ENCODE data around the gene UPF2.
"Not testable (repeated sequence)": the region's sequence is repeated elsewhere in the genome, so short reads cannot be mapped to it uniquely, and the experiment has no call there.

Gene UPF2, protein sequence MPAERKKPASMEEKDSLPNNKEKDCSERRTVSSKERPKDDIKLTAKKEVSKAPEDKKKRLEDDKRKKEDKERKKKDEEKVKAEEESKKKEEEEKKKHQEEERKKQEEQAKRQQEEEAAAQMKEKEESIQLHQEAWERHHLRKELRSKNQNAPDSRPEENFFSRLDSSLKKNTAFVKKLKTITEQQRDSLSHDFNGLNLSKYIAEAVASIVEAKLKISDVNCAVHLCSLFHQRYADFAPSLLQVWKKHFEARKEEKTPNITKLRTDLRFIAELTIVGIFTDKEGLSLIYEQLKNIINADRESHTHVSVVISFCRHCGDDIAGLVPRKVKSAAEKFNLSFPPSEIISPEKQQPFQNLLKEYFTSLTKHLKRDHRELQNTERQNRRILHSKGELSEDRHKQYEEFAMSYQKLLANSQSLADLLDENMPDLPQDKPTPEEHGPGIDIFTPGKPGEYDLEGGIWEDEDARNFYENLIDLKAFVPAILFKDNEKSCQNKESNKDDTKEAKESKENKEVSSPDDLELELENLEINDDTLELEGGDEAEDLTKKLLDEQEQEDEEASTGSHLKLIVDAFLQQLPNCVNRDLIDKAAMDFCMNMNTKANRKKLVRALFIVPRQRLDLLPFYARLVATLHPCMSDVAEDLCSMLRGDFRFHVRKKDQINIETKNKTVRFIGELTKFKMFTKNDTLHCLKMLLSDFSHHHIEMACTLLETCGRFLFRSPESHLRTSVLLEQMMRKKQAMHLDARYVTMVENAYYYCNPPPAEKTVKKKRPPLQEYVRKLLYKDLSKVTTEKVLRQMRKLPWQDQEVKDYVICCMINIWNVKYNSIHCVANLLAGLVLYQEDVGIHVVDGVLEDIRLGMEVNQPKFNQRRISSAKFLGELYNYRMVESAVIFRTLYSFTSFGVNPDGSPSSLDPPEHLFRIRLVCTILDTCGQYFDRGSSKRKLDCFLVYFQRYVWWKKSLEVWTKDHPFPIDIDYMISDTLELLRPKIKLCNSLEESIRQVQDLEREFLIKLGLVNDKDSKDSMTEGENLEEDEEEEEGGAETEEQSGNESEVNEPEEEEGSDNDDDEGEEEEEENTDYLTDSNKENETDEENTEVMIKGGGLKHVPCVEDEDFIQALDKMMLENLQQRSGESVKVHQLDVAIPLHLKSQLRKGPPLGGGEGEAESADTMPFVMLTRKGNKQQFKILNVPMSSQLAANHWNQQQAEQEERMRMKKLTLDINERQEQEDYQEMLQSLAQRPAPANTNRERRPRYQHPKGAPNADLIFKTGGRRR

DNA sequence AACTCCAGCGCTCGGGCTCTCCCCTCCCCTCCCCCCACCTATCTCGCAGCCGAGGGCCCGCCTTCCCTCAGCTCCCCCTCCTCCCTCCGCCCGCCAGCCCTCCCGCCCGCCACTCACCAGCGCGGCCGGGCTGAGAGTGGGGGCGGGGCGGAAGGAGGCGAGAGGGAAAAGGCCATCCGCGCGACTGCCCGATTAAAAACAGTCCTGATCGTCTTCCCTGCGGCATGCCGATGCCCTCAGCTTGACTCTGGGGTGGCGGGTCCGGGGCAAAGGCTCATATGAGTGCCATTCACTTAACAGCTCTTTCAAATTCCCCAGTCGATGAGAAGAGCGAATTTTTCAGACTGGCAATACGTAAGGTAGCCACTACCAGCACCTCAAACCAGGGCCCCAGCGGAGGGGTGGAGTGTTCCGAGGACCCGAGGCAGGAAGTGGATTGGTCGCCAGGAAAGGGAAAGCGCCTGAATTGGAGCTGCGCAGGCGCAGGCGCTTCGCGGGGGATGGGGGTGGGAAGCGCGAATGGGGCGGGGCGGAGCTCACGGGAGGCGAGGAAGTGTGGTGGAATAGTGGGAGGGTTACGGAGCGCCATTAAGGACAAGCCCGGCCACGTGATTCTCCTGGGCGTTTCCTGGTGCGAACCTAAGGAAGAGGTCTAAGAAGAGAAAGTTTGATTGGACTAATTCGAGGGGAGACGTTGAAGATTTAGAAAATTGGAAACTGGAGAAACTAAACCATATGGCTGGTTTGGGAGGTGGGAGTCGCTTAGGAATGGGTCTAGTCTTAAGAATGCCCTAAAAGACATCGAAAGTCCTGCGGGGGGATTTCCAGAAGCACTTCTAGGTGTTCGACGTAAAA is at the start of gene UPF2:
UPF2 (minus strand) TSS at position 13 of the 855 bp plus-strand sequence. CDS start 7,386 bp downstream, outside the sequence.
- H3K9me3 ChIP-seq (ENCODE audit: insufficient read depth, low read depth, low read length), result no peaks in the 10 kb centered on the region
- H3K36me3 ChIP-seq (ENCODE audit: insufficient read depth, low read depth, low read length), result no peaks in the 10 kb centered on the region
- H3K4me3 ChIP-seq (ENCODE audit: low read length), result peak within 1 kb of the TSS; percentile 74
- peak within 1 kb of the TSS; percentile 97 for H3K27ac ChIP-seq (ENCODE audit: low read length)
- peak within 1 kb of the TSS; percentile 98 for H3K9ac ChIP-seq (ENCODE audit: low read depth, low read length)
- no peaks in the 10 kb centered on the region for H3K27me3 ChIP-seq (ENCODE audit: insufficient read depth, low read length)
- H3K4me1 ChIP-seq (ENCODE audit: insufficient read depth, low read length), result peaks cover 3% of the 10 kb centered on the region; the same call in 1 of the 2 replicates

DNA sequence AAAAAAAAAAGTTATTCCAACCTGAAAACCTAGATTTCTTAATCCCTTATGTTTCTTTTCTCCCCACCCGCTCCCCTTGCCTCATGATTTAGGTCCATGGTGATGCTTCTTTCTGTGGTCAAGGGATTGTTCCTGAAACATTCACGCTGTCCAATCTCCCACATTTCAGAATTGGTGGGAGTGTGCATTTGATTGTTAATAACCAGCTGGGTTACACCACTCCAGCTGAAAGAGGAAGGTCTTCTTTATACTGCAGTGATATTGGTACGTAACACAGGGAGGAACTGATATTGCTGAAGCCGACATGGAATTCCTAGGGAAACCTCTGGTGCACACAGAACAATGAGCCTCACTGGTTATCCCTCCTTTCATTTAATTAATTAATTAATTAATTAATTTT is 48.8 kb upstream of the UPF2 start:
- no peak overlapping the region for H3K27ac ChIP-seq (ENCODE audit: low read length)
- no peak overlapping the region for H3K9ac ChIP-seq (ENCODE audit: low read depth, low read length)
- H3K4me1 ChIP-seq (ENCODE audit: insufficient read depth, low read length), result no peaks in the 10 kb centered on the region
- no peaks in the 10 kb centered on the region for H3K27me3 ChIP-seq (ENCODE audit: insufficient read depth, low read length)
- no peak overlapping the region for H3K4me3 ChIP-seq (ENCODE audit: low read length)
- H3K36me3 ChIP-seq (ENCODE audit: insufficient read depth, low read depth, low read length), result peaks cover 90% of the 10 kb centered on the region
- H3K9me3 ChIP-seq (ENCODE audit: insufficient read depth, low read depth, low read length), result no peaks in the 10 kb centered on the region

DNA sequence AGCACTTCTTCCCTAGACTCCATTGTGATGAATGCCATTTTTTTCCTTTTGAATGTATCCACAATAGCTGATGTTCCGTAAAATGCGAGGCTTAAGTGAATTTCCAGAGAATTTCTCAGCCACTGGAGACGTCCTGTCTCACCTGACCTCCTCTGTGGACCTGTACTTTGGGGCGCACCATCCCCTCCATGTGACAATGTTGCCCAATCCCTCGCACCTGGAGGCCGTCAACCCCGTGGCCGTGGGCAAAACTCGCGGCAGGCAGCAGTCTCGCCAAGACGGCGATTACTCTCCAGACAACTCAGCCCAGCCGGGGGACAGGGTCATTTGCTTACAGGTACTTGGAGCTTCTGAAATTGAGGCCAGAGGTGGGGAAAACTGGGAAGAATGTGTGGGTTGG is 46.3 kb upstream of the UPF2 start:
- Histone ChIP-seq H3K36me3 (ENCODE audit: insufficient read depth, low read depth, low read length) (peaks cover 89% of the 10 kb centered on the region), H3K4me3 (ENCODE audit: low read length) (no peak overlapping the region), H3K27me3 (ENCODE audit: insufficient read depth, low read length) (no peaks in the 10 kb centered on the region), H3K4me1 (ENCODE audit: insufficient read depth, low read length) (no peaks in the 10 kb centered on the region), H3K9ac (ENCODE audit: low read depth, low read length) (no peak overlapping the region), H3K27ac (ENCODE audit: low read length) (no peak overlapping the region), H3K9me3 (ENCODE audit: insufficient read depth, low read depth, low read length) (no peaks in the 10 kb centered on the region)

DNA sequence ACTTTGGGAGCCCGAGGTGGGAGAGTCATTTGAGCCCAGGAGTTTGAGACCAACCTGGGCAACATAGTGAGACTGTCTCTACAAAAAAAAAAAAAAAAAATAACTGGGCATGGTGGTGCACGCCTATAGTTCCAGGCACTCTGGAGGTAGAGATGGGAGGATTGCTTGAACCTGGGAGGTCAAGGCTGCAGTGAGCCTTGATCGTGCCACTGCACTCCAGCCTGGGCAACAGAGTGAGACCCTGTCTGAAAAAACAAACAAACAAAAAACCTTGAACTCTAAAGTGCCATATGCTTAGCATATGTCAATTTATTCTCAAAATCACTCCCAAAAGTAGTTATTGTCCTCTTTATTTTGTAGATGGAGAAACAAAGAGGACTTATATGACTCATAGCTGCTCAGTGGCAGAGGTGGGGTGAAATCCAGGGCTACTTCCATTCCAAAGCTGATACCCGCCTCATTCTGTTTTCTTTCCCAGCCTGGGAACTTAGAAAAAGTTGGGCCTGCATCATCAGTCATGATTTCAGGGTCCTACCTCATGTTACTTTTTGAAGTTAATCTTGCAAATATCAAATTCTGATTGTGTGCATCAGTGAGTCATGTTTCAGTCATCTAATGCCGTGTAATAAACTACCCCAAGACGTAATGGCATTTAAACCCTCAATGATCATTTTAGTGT is 39.4 kb upstream of the UPF2 start:
- H3K4me1 ChIP-seq (ENCODE audit: insufficient read depth, low read length), result no peaks in the 10 kb centered on the region
- no peaks in the 10 kb centered on the region for H3K9me3 ChIP-seq (ENCODE audit: insufficient read depth, low read depth, low read length)
- no peak overlapping the region for H3K9ac ChIP-seq (ENCODE audit: low read depth, low read length)
- H3K27me3 ChIP-seq (ENCODE audit: insufficient read depth, low read length), result no peaks in the 10 kb centered on the region
- no peak overlapping the region for H3K4me3 ChIP-seq (ENCODE audit: low read length)
- H3K27ac ChIP-seq (ENCODE audit: low read length), result no peak overlapping the region
- H3K36me3 ChIP-seq (ENCODE audit: insufficient read depth, low read depth, low read length), result peaks cover 38% of the 10 kb centered on the region

DNA sequence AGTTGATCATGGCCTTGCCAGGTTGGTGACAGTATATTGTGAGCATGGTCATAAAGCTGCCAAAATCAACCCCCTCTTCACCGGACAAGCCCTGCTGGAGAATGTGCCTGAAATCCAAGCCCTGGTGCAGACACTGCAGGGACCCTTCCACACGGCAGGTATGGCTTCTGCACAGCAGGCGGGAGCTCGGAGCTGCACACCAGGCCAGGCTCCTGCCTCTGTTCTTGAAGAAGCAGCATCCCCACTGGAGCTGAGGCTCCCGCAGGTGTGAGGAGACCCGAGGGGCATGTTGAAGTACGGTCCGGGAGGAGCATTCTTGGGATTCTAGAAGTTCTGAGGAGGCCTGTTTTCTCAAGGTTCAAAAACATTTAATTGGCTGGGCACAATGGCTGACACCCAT is 38.9 kb upstream of the UPF2 start:
- Histone ChIP-seq H3K27ac (ENCODE audit: low read length) (no peak overlapping the region), H3K27me3 (ENCODE audit: insufficient read depth, low read length) (no peaks in the 10 kb centered on the region), H3K9ac (ENCODE audit: low read depth, low read length) (no peak overlapping the region), H3K4me1 (ENCODE audit: insufficient read depth, low read length) (no peaks in the 10 kb centered on the region), H3K9me3 (ENCODE audit: insufficient read depth, low read depth, low read length) (no peaks in the 10 kb centered on the region), H3K4me3 (ENCODE audit: low read length) (no peak overlapping the region), H3K36me3 (ENCODE audit: insufficient read depth, low read depth, low read length) (peaks cover 33% of the 10 kb centered on the region)

DNA sequence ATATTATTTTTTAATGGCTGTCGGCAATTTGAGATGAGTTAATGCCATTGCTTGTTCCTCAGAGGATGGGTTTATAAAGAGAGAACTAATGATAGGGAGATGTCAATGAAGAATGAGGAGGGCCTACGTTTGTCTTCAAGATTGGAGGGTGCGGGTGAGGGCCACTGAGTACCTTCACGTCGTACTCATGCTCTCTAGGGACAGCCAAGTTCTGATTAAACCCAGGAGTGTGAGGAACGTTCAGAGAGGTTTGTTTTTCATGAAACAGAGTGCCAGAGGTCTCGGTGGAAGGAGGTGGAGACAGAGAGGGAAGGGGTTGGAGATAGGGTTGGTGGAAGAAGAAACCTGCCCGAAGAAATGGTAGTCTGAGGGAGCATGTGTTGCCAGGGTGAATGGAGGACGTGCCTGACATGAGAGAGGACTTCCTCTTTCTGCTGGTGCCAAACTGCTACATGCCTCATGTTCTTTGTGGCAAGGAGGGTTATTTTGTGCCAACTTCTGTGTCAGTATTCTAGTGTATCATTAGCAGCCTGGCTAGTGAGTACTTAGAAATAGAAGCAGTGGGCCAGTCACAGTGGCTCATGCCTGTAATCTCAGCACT is 35.1 kb upstream of the UPF2 start:
- H3K27ac ChIP-seq (ENCODE audit: low read length), result no peak overlapping the region

DNA sequence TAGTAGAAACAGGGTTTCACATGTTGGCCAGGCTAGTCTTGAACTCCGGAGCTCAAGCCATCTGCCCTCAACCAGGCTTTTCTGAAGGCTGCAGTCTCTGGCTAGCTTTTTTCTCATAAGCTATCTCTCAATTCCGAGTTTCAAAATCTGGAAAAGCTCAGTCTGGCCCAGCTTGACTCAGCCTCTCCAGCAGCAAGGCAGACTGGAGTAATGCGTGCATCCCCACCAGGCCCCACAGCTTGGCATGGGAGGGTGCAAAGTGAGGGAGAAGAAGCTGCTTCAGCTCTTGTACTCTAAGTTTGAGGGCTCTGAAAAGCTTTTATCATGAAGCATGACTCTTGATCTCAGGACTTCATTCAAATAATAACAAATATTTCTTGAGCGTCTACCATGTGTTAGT is 30.9 kb upstream of the UPF2 start:
- Histone ChIP-seq H3K4me3 (ENCODE audit: low read length) (no peak overlapping the region), H3K9me3 (ENCODE audit: insufficient read depth, low read depth, low read length) (no peaks in the 10 kb centered on the region), H3K9ac (ENCODE audit: low read depth, low read length) (no peak overlapping the region), H3K27me3 (ENCODE audit: insufficient read depth, low read length) (no peaks in the 10 kb centered on the region), H3K36me3 (ENCODE audit: insufficient read depth, low read depth, low read length) (peaks cover 14% of the 10 kb centered on the region), H3K4me1 (ENCODE audit: insufficient read depth, low read length) (no peaks in the 10 kb centered on the region), H3K27ac (ENCODE audit: low read length) (no peak overlapping the region)

More for the DNA sequence above, 35.1 kb upstream of the UPF2 start:
- Histone ChIP-seq H3K4me1 (ENCODE audit: insufficient read depth, low read length) (no peaks in the 10 kb centered on the region), H3K36me3 (ENCODE audit: insufficient read depth, low read depth, low read length) (peaks cover 20% of the 10 kb centered on the region), H3K9ac (ENCODE audit: low read depth, low read length) (no peak overlapping the region), H3K4me3 (ENCODE audit: low read length) (no peak overlapping the region), H3K27me3 (ENCODE audit: insufficient read depth, low read length) (no peaks in the 10 kb centered on the region), H3K9me3 (ENCODE audit: insufficient read depth, low read depth, low read length) (no peaks in the 10 kb centered on the region)

DNA sequence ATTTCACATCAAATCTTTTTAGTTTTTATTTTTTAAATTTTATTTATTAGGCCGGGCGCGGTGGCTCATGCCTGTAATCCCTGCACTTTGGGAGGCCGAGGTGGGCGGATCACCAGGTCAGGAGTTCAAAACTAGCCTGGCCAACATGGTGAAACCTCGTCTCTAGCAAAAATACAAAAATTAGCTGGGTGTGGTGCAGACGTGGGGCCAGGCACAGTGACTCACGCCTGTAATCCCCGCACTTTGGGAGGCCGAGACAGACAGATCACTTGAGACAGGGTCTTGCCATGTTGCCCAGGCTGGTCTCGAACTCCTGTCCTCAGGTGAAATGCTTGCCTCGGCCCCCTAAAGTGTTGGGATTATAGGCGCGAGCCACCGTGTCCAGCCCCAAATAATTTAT is 28.8 kb upstream of the UPF2 start:
- not testable (repeated sequence) for H3K9me3 ChIP-seq (ENCODE audit: insufficient read depth, low read depth, low read length); H3K36me3 ChIP-seq (ENCODE audit: insufficient read depth, low read depth, low read length); H3K27ac ChIP-seq (ENCODE audit: low read length); H3K4me1 ChIP-seq (ENCODE audit: insufficient read depth, low read length); H3K9ac ChIP-seq (ENCODE audit: low read depth, low read length); H3K27me3 ChIP-seq (ENCODE audit: insufficient read depth, low read length); H3K4me3 ChIP-seq (ENCODE audit: low read length)

DNA sequence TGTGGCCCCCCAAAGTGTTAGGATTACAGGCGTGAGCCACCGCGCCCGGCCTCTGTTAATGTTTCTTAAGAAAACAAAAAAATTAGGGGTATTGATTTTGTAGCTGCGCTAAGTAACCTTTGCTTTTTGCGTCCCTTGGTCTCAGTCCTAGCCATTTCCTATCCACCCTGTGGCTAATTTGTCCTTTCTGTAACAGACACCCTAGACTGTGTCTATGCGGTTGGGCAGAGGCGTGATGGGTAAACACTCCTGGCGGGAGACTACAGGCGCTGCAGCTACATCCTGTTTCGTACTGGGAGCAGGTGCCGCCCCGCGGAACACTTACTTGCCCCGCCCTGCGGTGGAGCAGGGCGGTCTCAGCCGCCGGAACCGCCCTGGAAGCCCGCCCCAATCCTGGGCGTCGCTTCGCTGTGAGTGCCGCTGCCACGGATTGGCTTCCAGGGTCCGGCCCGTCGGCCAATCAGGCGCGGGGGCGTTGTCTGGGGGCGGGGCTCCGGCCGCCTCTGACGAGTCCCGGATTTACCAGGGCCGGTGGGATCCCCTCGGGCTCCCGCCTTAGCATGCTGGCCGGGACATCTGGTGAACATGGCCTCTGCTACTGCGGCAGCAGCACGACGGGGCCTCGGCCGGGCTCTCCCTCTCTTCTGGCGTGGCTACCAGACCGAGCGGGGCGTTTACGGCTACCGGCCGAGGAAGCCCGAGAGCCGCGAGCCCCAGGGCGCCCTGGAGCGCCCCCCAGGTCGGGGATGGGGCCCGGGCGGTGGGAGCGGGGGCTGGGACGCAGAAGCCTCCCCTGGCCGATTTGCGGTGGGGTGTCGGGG is 26.1 kb upstream of the UPF2 start, which contains the start of gene DHTKD1:
DHTKD1 (plus strand) TSS at position 506 of the 821 bp plus-strand sequence; CDS start at position 586, 80 bp downstream.
- Histone ChIP-seq H3K9ac (ENCODE audit: low read depth, low read length) (peak within 1 kb of the TSS; percentile 90), H3K36me3 (ENCODE audit: insufficient read depth, low read depth, low read length) (0 out of 2 replicates have a peak, but pooled peaks cover 2% of the 10 kb centered on the region), H3K4me3 (ENCODE audit: low read length) (peak within 1 kb of the TSS; percentile 83), H3K27ac (ENCODE audit: low read length) (peak within 1 kb of the TSS; percentile 89), H3K9me3 (ENCODE audit: insufficient read depth, low read depth, low read length) (no peaks in the 10 kb centered on the region), H3K4me1 (ENCODE audit: insufficient read depth, low read length) (no peaks in the 10 kb centered on the region), H3K27me3 (ENCODE audit: insufficient read depth, low read length) (no peaks in the 10 kb centered on the region)

All from iPS-20b (cell line).